ENCODE measurements around the gene TTYH2. TPM values are rescaled to one million over a fixed set of nuclear protein-coding genes. Genes with fewer than 3 reads are reported as not detected.
"Not testable (repeated sequence)": the region's sequence is repeated elsewhere in the genome, so short reads cannot be mapped to it uniquely, and the experiment has no call there.

TTYH2 gene
- total RNA-seq, 2 experiments from 2014 or later: 4.7 to 6.3 TPM

DNA sequence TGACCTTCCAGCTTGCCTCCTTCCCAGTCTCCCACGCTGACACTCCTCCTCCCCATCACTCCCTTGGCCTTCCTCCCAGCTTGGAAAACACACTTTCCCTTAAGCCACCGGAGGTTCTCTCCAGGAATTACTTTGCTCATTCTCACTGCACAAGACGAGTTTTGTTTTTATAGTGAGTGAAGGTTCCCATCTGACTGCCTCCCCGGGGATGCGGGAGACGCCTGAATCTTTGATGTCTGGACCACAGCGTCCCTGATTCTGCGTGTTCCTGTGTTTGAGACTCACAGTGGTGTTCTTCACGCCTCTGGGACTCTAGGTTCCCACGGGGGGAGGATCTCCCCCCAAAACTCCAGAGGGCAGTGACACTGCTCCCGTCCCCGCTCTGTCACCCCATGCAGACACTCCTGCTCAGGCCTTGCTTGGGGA, 62.7 kb downstream of the TTYH2 start:
- H3K27ac Mint-ChIP-seq: peak overlapping the region; percentile 21
- no peak overlapping the region for H3K4me3 Mint-ChIP-seq
- H3K4me1 Mint-ChIP-seq (ENCODE audit: low read depth): peaks cover 55% of the 10 kb centered on the region
- peaks cover 4% of the 10 kb centered on the region for H3K36me3 Mint-ChIP-seq (ENCODE audit: low read depth)
- ATAC-seq (no peak), DNase-seq (no peak)
- ChIA-PET CTCF (no interaction called here), POLR2A (no interaction called here)
- peaks cover 5% of the 10 kb centered on the region for H3K27me3 Mint-ChIP-seq (ENCODE audit: low read depth)
- no peaks in the 10 kb centered on the region for H3K9me3 Mint-ChIP-seq (ENCODE audit: insufficient read depth)

- ChIA-PET CTCF (no interaction called here), POLR2A (no interaction called here)
- Mint-ChIP-seq H3K36me3 (ENCODE audit: low read depth) (peaks cover 4% of the 10 kb centered on the region), H3K4me1 (ENCODE audit: low read depth) (peaks cover 59% of the 10 kb centered on the region), H3K27me3 (ENCODE audit: low read depth) (peaks cover 4% of the 10 kb centered on the region), H3K4me3 (no peak overlapping the region), H3K9me3 (ENCODE audit: insufficient read depth) (no peaks in the 10 kb centered on the region), H3K27ac (peak overlapping the region; percentile 21)
- no peak for DNase-seq
- ATAC-seq: no peak
These were observed 63.2 kb downstream of the TTYH2 start for GRCh38 chr17:74276541-74277009.

- ATAC-seq: no peak
These were observed 64.6 kb downstream of the TTYH2 start for GRCh38 chr17:74277935-74278334.

DNA sequence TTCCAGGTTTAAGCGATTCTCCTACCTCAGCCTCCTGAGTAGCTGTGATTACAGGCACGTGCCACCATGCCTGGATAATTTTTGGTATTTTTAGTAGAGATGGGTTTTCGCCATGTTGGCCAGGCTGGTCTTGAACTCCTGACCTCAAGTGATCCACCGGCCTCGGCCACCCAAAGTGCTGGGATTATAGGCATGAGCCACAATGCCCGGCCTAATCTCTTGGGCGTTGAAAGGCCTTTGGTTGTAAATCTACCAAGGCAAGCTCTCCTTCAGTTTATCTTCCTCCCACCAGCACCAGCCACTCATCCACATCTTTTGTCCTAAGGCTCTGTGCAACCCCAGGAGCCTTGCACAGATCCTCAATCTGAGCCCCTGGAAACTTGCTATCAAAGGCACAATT, 66.2 kb downstream of the TTYH2 start:
- H3K27me3 Mint-ChIP-seq (ENCODE audit: low read depth); ATAC-seq; DNase-seq; H3K4me3 Mint-ChIP-seq; H3K9me3 Mint-ChIP-seq (ENCODE audit: insufficient read depth); H3K36me3 Mint-ChIP-seq (ENCODE audit: low read depth): not testable (repeated sequence)
- ChIA-PET CTCF (interaction anchor here (0.6 to 1.2 kb wide), 3 partner anchors 10 to 178 kb away, joined by 3 to 4 read pairs (median 3); no protein-coding TSS in a partner anchor), POLR2A (interaction anchor here (0.6 kb wide), 1 partner anchor 41 kb away, joined by 3 read pairs; no protein-coding TSS in a partner anchor)
- Mint-ChIP-seq H3K27ac (peak overlapping the region; percentile 92), H3K4me1 (ENCODE audit: low read depth) (peaks cover 67% of the 10 kb centered on the region)

More at GRCh38 chr17:74277935-74278334, 64.6 kb downstream of the TTYH2 start:
- H3K4me3 Mint-ChIP-seq: no peak overlapping the region
- CTCF ChIA-PET: no interaction called here
- POLR2A ChIA-PET: no interaction called here
- no peaks in the 10 kb centered on the region for H3K9me3 Mint-ChIP-seq (ENCODE audit: insufficient read depth)
- peaks cover under 1% of the 10 kb centered on the region for H3K27me3 Mint-ChIP-seq (ENCODE audit: low read depth)
- H3K4me1 Mint-ChIP-seq (ENCODE audit: low read depth): peaks cover 71% of the 10 kb centered on the region
- no peak overlapping the region for H3K27ac Mint-ChIP-seq
- peaks cover 5% of the 10 kb centered on the region for H3K36me3 Mint-ChIP-seq (ENCODE audit: low read depth)
- no peak for DNase-seq

DNA sequence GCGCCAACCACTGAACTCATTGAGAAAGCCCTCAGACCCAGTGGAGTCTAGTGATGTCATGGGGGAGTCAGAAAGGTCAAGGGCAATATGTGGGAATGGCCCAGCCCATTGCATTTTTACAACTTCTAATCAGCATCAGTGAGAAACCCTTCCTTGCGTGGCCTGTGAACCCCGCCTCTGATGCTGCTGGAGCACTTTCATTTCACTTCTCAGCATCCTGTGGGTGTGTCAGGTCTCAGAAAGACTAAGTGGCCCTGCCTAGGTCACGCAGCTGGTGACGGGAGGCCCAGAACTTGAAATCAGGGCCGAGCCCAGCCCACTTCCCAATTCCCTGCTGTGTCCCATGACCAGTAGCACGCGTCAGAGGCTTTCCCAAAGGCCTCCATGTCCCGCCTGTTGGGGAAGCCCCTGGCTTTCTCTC, 66.7 kb downstream of the TTYH2 start:
- H3K4me1 Mint-ChIP-seq (ENCODE audit: low read depth): peaks cover 67% of the 10 kb centered on the region
- ChIA-PET POLR2A (interaction anchor here (0.6 kb wide), 1 partner anchor 41 kb away, joined by 3 read pairs; no protein-coding TSS in a partner anchor), CTCF (interaction anchor here (1.2 kb wide), 2 partner anchors 21 to 177 kb away, joined by 3 to 4 read pairs; no protein-coding TSS in a partner anchor)
- H3K27me3 Mint-ChIP-seq (ENCODE audit: low read depth): no peaks in the 10 kb centered on the region
- no peak overlapping the region for H3K4me3 Mint-ChIP-seq
- DNase-seq (peak; percentile 83), ATAC-seq (peak; percentile 80)
- peak overlapping the region; percentile 92 for H3K27ac Mint-ChIP-seq
- H3K36me3 Mint-ChIP-seq (ENCODE audit: low read depth): peaks cover 5% of the 10 kb centered on the region
- H3K9me3 Mint-ChIP-seq (ENCODE audit: insufficient read depth): no peaks in the 10 kb centered on the region

DNA sequence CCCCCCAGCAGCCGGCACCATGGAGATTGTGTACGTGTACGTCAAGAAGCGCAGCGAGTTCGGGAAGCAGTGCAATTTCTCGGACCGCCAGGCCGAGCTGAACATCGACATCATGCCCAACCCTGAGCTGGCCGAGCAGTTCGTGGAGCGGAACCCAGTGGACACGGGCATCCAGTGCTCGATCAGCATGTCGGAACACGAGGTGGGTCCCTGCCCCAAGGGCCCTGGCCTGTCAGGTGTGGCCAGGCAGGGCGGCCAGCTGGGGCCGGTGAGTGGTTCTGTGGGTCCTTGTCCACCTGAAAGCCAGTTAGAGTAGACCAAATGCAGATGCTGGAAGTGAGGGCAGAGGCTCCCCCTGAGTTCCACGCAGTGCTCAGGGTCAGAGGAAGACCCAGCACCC, 68.4 kb downstream of the TTYH2 start:
- ChIA-PET CTCF (interaction anchor here (1.4 kb wide), 1 partner anchor 82 kb away, joined by 4 read pairs; no protein-coding TSS in a partner anchor), POLR2A (interaction anchor here (0.7 kb wide), 1 partner anchor 8 kb away, joined by 3 read pairs; no protein-coding TSS in a partner anchor)
- H3K27me3 Mint-ChIP-seq (ENCODE audit: low read depth): peaks cover 2% of the 10 kb centered on the region
- no peak overlapping the region for H3K4me3 Mint-ChIP-seq
- no peak for ATAC-seq
- DNase-seq: no peak
- H3K4me1 Mint-ChIP-seq (ENCODE audit: low read depth): peaks cover 60% of the 10 kb centered on the region
- H3K36me3 Mint-ChIP-seq (ENCODE audit: low read depth): peaks cover 5% of the 10 kb centered on the region
- H3K27ac Mint-ChIP-seq: peak overlapping the region; percentile 97
- no peaks in the 10 kb centered on the region for H3K9me3 Mint-ChIP-seq (ENCODE audit: insufficient read depth)

- H3K27me3 Mint-ChIP-seq (ENCODE audit: low read depth); H3K36me3 Mint-ChIP-seq (ENCODE audit: low read depth); ATAC-seq; H3K9me3 Mint-ChIP-seq (ENCODE audit: insufficient read depth); DNase-seq; H3K4me3 Mint-ChIP-seq: not testable (repeated sequence)
- ChIA-PET CTCF (interaction anchor here (1.4 to 1.8 kb wide), 2 partner anchors 79 to 83 kb away, joined by 4 to 5 read pairs; partner anchors contain the start of gene RPL38), POLR2A (interaction anchor here (0.7 to 1.0 kb wide), 3 partner anchors 8 to 21 kb away, joined by 3 read pairs; no protein-coding TSS in a partner anchor)
- peak overlapping the region; percentile 97 for H3K27ac Mint-ChIP-seq
- peaks cover 59% of the 10 kb centered on the region for H3K4me1 Mint-ChIP-seq (ENCODE audit: low read depth)
These were observed 68.9 kb downstream of the TTYH2 start for GRCh38 chr17:74282274-74282586.

DNA sequence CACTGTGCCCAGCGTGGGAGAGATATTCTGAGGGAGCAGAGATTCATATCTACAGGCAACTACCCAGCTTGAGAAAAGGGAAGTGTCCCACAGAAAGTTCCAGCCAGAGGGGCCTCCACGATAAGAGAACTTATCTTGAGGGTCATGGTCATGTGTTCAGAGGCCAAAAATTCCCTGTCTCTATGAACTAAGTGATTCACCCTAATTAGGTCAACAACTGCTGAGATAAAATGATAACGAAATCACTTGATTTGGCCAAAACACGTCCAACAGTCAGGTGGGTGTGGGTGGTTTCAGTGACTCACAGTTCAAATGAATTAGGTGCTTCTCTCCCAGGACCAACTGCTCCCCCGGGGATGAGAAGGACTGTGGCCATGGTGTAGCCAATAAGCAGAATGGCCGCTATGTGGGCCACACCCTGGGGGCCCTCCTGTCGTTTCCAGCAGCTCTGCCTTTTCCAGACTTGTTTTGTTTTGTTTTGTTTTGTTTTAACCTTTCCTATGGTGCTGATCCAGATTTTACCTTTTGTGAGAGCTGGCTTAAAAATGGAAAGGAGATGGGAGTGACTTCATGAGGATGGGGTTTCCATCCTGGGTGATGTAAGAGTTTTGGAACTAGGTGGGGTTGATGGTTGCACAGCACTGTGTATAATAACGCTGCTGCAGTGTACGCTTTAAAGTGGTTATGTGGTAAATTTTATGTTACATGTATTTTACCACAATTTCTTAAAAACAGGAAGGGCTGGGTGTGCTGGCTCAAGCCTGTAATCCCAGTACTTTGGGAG, 69.4 kb downstream of the TTYH2 start:
- Mint-ChIP-seq H3K4me1 (ENCODE audit: low read depth) (peaks cover 59% of the 10 kb centered on the region), H3K36me3 (ENCODE audit: low read depth) (peaks cover 5% of the 10 kb centered on the region), H3K27ac (peak overlapping the region; percentile 97), H3K27me3 (ENCODE audit: low read depth) (peaks cover 2% of the 10 kb centered on the region), H3K9me3 (ENCODE audit: insufficient read depth) (no peaks in the 10 kb centered on the region), H3K4me3 (peak overlapping the region; percentile 19)
- ChIA-PET POLR2A (interaction anchor here (0.7 to 1.0 kb wide), 3 partner anchors 7 to 21 kb away, joined by 3 read pairs; no protein-coding TSS in a partner anchor), CTCF (interaction anchor here (0.6 to 1.8 kb wide), 3 partner anchors 49 to 83 kb away, joined by 3 to 5 read pairs (median 4); partner anchors contain the start of gene RPL38)
- DNase-seq (peak; percentile 69), ATAC-seq (peak; percentile 73)

- Mint-ChIP-seq H3K4me3 (no peak overlapping the region), H3K27me3 (ENCODE audit: low read depth) (peaks cover 2% of the 10 kb centered on the region), H3K9me3 (ENCODE audit: insufficient read depth) (no peaks in the 10 kb centered on the region), H3K27ac (peak overlapping the region; percentile 97), H3K36me3 (ENCODE audit: low read depth) (peaks cover 5% of the 10 kb centered on the region), H3K4me1 (ENCODE audit: low read depth) (peaks cover 61% of the 10 kb centered on the region)
- POLR2A ChIA-PET: interaction anchor here (0.6 to 1.0 kb wide), 2 partner anchors 22 to 27 kb away, joined by 3 to 4 read pairs; no protein-coding TSS in a partner anchor
- ATAC-seq: no peak
- no peak for DNase-seq
- CTCF ChIA-PET: interaction anchor here (0.6 to 1.8 kb wide), 3 partner anchors 49 to 84 kb away, joined by 3 to 5 read pairs (median 4); partner anchors contain the start of gene RPL38
These were observed 70.0 kb downstream of the TTYH2 start for GRCh38 chr17:74283371-74283673.

DNA sequence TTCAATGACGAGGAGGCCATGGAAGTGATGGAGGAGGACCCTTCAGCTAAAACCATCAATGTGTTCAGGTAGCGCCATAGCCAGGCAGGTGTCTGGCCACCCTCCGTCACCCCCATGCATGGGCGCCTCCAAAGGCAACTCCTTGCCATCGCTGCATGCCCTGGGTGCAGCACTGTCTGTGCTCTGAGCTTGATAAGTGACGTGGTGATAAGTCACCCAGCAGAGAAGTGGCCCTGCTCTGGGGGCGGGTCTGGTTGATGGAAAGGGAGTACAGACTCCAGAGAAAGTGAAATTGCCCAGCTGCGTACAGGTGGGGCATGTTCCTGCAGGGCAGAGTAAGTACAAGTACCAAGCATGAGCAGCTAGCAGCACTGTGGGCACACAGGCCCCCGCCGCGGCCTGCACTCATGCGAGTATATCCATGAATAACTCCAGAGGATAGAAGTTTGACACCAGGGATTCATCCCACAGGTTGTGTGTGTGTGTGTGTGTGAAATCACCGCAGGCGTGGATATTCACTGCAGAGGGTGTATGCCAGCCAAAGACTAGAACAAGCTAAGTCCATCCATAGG, 73.7 kb downstream of the TTYH2 start:
- Mint-ChIP-seq H3K27me3 (ENCODE audit: low read depth) (peaks cover 2% of the 10 kb centered on the region), H3K4me1 (ENCODE audit: low read depth) (peaks cover 44% of the 10 kb centered on the region), H3K9me3 (ENCODE audit: insufficient read depth) (no peaks in the 10 kb centered on the region), H3K27ac (no peak overlapping the region), H3K4me3 (no peak overlapping the region), H3K36me3 (ENCODE audit: low read depth) (peaks cover 1% of the 10 kb centered on the region)
- ATAC-seq (no peak), DNase-seq (no peak)
- POLR2A ChIA-PET: interaction anchor here (1.2 kb wide), 1 partner anchor 8 kb away, joined by 3 read pairs; no protein-coding TSS in a partner anchor
- CTCF ChIA-PET: interaction anchor here (1.1 to 2.1 kb wide), 2 partner anchors 9 to 14 kb away, joined by 3 to 8 read pairs; no protein-coding TSS in a partner anchor

DNA sequence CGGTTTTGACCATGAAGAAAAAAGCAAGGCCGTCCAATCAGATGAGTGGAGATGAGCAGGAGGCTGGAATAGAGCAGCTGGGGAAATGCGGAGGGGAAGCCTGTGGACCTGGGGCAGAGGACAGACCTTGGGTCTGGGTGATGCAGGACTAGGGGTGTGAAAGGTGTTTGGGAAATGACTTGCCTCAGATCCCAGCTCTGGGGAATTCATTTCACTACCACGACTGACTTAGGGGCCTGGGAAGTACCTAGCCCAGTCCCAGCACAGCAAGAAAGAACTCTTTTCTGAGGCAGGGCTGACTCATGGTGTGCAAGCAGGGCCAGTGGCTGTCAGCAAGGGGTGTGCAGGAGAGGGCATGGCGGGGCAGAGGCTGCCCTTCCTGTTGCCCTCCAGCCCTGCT, 75.4 kb downstream of the TTYH2 start:
- ChIA-PET POLR2A (no interaction called here), CTCF (interaction anchor here (2.1 kb wide), 1 partner anchor 7 kb away, joined by 8 read pairs; no protein-coding TSS in a partner anchor)
- Mint-ChIP-seq H3K9me3 (ENCODE audit: insufficient read depth) (no peaks in the 10 kb centered on the region), H3K36me3 (ENCODE audit: low read depth) (no peaks in the 10 kb centered on the region), H3K4me3 (no peak overlapping the region), H3K4me1 (ENCODE audit: low read depth) (peaks cover 29% of the 10 kb centered on the region), H3K27me3 (ENCODE audit: low read depth) (peaks cover 2% of the 10 kb centered on the region), H3K27ac (peak overlapping the region; percentile 10)
- ATAC-seq: no peak
- DNase-seq: no peak
